GM21619 (cell line): ENCODE data around the gene POF1B.

ENCODE experiments used
- ATAC-seq: cut with Tn5 transposase; IDR thresholded peaks from one replicate; pipeline ENCODE4 v1.9.1; 2021; ENCODE audit not compliant: unreplicated experiment

POF1B gene

DNA sequence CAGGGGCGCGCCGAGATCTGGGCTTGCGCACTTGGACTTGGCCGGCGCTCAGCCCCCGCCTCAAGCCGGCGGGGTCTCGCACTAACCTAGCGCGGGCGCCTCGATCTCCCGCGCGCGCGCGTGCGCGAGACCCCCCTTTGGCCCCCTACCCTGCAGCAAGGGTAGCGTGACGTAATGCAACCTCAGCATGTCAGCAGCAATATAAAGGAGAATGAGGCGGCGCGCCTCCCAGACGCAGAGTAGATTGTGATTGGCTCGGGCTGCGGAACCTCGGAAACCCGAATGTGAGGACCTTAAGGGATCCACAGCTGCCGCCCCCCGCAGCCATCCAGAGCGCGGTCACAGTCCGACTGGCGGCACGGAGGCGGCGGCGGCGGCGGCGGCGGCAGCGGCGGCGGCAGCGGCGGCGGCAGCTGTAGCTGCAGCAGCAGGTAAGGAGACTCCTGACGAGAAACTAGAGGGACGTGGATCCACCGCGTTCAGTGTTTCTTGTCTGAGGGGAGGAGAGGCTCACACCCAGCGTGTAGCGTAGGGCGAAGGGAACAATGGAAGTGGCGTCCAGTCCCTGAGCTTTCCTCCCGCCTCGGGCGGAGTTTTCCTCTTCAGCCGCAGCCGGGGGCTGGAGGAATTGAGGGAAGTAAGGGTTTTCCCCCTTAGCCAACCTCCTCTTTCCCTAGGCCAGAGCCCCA lies 135.6 kb downstream of the POF1B start, which contains the start of the genes SATL1 and ZNF711:
Gene SATL1 (minus strand): TSS at position 19 of the 689 bp plus-strand sequence. CDS start 134,811 bp downstream, outside the sequence.
Gene ZNF711 (plus strand): TSS at position 231 of the 689 bp plus-strand sequence. CDS start 3,582 bp downstream, outside the sequence.
- peak; percentile 55 for ATAC-seq

DNA sequence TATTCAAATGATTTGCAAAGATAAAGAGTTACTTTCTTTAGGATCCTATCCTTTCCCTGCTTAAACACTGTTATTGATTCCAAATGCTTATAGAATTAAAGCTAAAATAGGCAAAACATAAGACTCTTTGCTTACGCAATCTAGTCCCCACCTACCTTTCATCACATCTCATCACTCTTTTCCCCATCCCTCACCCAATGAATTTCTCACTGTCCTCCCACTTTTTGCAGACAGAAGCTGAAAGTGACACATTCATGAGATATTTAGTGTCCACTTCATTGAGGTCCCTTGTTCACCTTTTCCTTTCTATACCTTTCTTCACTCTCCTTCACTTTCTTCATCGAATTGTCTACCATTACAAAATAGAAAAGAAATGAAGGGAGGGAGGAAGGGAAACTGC lies 136.3 kb downstream of the POF1B start:
- ATAC-seq = no peak
